GM18951 (cell line): Measurements from ENCODE around the gene PNLIP.

ENCODE experiments used
- POLR2A ChIP-seq: IDR thresholded peaks from 4 replicates; pipeline ENCODE4 v1.6.1; 2011; ENCODE audit warnings: mild to moderate bottlenecking; ENCODE audit not compliant: insufficient read length, insufficient read depth; ENCODE audit errors: extremely low read depth
- in situ Hi-C: fragments of 300-500 bp; cut with MboI; formaldehyde crosslinking; loops from one replicate; pipeline ENCODE4 v1.12.0; 2022; ENCODE audit warnings: low sequenced_read_pairs, mixed read lengths, inconsistent platforms; ENCODE audit not compliant: unreplicated experiment

PNLIP gene

DNA sequence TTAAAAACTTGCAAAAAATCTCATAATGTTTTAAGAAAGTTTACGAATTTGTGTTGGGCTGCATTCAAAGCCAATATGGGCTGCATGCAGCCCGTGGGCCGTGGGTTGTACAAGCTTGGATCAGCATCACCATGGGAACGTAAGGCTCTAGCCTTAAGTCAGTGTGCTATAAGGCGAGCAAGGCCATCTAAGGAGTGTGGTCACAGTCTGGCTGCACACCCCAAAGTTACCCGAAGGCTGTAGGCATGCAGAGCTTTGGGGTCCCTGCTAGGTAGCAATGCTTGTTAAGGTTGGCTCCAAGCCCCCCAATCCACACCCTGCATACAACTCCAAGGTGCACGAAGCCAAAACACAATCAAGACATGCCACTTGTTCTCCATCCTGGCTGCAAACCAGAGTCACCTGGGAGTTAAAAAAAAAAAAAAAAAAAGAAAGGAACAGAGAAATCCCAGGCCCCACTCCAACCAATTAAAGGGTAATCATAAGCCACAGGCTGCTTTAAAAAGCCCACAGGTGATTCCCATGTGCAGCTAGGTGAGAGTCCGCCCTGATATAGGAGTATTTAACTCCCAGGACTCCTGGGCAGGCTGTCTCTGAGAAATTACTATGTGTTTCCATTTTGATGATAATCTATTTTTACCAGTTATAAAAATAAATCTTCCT, 66.5 kb downstream of the PNLIP start:
- in situ Hi-C loops, result no loop called here
- no peak for TF ChIP-seq POLR2A

DNA sequence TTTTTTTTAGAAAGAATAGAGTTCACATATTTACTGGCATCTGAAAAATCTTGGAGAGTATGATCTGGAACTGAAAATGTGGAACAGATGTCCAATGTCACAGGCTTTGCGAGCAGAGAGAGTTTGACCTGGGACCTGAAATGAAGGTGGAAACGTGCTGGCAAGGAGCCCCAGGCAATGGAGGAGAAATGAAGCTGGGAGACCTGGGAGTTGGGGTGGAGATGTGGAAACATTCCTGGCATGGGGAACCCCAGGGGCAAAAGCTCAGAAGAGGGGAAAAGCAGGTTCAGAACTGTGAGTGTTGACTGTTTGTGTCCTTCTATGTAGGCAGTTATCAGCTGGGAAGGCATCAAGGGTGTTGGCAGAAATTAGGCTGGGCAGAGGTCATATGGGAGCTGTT, 67.7 kb downstream of the PNLIP start:
- in situ Hi-C loops, result no loop called here
- no peak for TF ChIP-seq POLR2A

DNA sequence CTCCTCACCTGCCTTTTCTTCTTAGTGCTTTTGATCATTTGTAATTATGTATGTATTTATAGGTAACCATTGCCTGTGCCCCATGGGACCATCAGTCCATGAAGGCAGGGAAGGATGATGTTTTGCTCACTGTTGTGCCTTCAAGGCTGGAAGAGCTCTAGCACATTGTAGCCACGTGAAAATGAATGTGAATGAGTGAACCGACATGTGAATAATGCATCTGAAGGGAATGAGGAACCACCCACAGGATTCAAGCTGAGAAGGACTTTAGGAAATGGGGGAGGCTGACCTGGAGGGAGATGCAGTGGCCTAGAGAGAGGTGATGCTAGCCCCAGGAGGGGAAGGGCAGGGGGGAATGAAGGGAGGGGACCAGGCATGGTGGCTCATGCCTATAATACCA, 69.1 kb downstream of the PNLIP start:
- in situ Hi-C loops, result no loop called here
- no peak for TF ChIP-seq POLR2A

DNA sequence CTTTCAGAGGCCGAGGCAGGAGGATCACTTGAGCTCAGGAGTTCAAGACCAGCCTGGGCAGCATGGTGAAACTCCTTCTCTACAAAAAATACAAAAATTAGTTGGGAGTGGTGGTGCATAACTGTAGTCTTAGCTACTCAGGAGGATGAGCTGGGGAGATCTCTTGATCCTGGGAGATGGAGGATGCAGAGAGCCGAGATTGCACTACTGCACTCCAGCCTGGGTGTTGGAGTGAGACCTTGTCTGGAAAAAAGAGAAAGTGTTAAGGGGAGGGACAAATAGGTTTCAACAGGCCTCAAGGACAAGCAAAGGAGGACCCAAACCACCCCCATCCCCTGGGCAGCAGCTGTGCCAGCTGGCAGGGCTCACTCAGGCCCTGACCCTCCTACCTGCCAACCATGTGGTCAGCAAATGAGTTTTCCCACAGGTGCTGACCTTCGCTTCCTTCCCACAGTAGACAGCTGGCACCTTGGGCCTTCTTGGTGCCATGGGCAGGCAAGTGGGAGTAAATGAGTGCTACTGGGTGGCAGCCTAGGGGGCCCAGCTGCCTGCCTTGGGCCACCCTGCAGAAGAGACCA, 69.6 kb downstream of the PNLIP start:
- in situ Hi-C loops, result no loop called here
- no peak for TF ChIP-seq POLR2A
